Stimulated activated CD4-positive, alpha-beta T cell treated with anti-CD3 and anti-CD28 coated beads, Interleukin-2, amount 100 ng/mL, for 24 hours (primary cell): ENCODE measurements around the gene TRIM8.

ENCODE experiments used
- DNase-seq, 2 donors: peaks; one replicate each; pipeline ENCODE4 v3.0.0-alpha.2; 2020

The TRIM8 gene

GRCh38 chr10:102616066-102616770 lies 28.1 kb upstream of the TRIM8 start:
- DNase-seq = no peak

GRCh38 chr10:102617041-102617440 lies 27.2 kb upstream of the TRIM8 start:
- no peak for DNase-seq

GRCh38 chr10:102617816-102618215 lies 26.5 kb upstream of the TRIM8 start:
- DNase-seq = no peak

- no peak for DNase-seq
Measured at GRCh38 chr10:102619281-102619981, 24.8 kb upstream of the TRIM8 start.

- DNase-seq = no peak
Measured at GRCh38 chr10:102620138-102620590, 24.1 kb upstream of the TRIM8 start.

- no peak for DNase-seq
Measured at GRCh38 chr10:102620591-102621442, 23.5 kb upstream of the TRIM8 start.

- DNase-seq = no peak
Measured at GRCh38 chr10:102621443-102622325, 22.6 kb upstream of the TRIM8 start.

- DNase-seq = no peak
Measured at GRCh38 chr10:102624094-102624493, 20.2 kb upstream of the TRIM8 start.

GRCh38 chr10:102624751-102625645 lies 19.3 kb upstream of the TRIM8 start:
- no peak for DNase-seq

- DNase-seq = no peak
Measured at GRCh38 chr10:102626026-102626685, 18.1 kb upstream of the TRIM8 start.

- no peak for DNase-seq
Measured at GRCh38 chr10:102627291-102627735, 17.0 kb upstream of the TRIM8 start.

GRCh38 chr10:102627736-102628293 lies 16.5 kb upstream of the TRIM8 start:
- DNase-seq = no peak

GRCh38 chr10:102628451-102628911 lies 15.8 kb upstream of the TRIM8 start:
- no peak for DNase-seq

GRCh38 chr10:102629661-102630614 lies 14.3 kb upstream of the TRIM8 start:
- no peak for DNase-seq

GRCh38 chr10:102630663-102631062 lies 13.6 kb upstream of the TRIM8 start:
- no peak for DNase-seq

- no peak for DNase-seq
Measured at GRCh38 chr10:102631525-102632393, 12.5 kb upstream of the TRIM8 start.

- DNase-seq = no peak
Measured at GRCh38 chr10:102632394-102633111, 11.7 kb upstream of the TRIM8 start.
